IPS DF 19.7 (cell line): ENCODE data around the gene MFNG.

Experiments
- DNase-seq: peaks from one replicate; pipeline ENCODE4 v3.0.0-alpha.2; 2013; ENCODE audit warnings: low read depth, low spot score

The MFNG gene

DNA sequence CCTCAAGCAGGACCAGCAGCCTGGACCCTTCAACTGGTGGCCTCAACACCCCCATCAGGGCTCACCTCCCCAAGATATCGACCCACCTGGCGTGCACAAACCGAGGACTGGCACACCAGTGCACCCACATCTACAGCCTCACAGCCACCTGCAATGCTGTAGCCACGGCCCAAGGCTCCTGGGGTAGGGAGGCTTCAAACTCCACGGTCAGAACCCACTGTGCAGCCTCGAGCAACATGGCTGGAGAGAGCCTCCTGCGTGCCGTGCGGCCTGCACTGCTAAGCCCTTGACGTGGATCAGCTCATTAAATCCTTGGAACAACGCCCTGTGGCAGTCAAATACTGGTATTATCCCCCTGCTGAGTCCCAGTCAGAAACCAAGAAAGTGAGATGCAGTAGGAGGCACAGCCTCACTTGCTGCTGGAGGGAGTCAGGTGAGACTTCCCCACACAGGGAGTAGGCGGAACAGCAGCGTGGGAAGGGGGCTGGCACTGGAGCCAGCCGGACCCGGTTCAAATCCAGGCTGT lies 28.4 kb upstream of the MFNG start:
- no peak for DNase-seq

GRCh38 chr22:37511395-37512104 lies 25.4 kb upstream of the MFNG start:
- no peak for DNase-seq

DNA sequence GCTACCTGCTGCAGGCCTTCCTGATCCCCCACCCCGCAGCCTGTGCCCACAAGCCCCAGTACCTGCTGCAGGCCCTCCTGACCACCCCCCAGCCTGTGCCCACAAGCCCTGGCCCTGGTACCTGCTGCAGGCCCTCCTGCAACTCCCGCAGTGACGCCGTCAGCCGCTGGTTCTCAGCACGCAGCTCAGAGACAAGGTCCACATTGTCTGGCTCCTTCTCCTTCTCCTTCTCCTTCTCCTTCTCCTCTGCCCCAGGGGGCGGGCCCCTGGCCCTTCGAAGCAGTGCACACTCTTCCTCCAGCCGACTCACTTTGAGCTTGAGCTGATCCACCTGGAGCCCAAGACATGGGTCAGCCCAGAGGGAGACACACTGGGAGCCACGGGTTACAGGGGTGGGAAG lies 23.9 kb upstream of the MFNG start:
- no peak for DNase-seq

DNA sequence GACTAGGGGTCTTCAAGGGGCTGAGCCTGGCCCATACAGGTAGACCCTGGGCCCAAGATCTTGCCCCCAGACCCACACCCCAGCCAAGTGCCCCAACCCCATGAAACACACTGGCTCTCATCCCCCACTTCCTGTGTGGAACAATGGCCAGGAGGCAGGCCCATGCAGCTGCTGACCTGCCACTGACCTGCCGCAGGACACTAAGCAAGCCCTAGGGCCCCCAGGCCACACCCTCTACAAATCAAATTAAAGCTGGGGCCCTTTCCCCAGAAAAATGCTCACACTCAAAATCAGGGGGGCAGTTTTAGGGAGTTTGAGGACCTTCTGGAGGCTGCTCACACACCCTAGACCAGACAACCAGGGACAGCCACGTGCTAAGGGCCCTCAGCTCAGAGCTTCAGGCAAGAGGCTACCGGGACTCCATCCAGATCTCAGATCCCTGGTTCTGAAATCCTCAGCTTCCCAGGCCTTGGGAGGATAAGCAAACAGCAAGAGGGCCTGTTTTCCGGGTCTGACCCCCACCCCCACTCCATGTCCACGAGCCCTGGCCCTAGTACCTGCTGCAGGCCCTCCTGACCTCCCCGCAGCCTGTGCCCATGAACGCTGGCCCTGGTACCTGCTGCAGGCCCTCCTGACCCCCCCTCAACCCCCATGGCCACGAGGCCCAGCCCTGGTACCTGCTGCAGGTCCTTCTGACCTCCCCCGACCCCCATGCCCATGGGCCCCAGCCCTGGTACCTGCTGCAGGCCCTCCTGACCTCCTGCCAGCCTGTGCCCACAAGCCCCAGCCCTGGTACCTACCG lies 23.1 kb upstream of the MFNG start:
- no peak for DNase-seq

DNA sequence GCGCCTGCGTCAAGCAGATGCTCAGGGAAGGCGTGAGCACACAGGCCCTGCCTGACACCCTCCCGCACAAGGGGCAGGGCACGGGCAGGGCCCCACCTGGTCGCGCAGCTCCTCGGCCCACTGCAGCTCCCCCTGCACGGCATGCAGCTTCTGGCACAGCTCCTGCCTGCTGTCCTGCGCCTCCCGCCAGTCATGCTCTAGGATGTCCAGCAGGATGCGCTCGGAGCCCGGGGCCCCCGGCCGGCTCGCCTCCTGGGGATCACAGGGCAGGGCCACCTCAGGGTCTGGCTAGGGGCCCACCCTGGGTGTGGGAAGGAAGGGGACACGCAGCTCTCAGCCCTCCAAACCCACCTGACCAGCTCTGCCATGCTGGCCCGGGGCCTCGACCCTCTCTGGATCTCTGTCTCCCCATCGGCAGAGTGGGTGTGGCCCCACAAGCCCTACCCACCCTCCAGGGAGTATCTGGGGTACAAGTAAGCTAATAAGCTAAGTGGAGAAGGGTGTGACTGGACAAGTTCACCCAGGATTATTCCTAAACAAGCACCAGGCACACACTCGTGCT lies 22.3 kb upstream of the MFNG start:
- DNase-seq, result no peak

- no peak for DNase-seq
Observed at GRCh38 chr22:37507731-37508130, 21.5 kb upstream of the MFNG start.

- DNase-seq, result no peak
Observed at GRCh38 chr22:37505989-37506388, 19.8 kb upstream of the MFNG start.

DNA sequence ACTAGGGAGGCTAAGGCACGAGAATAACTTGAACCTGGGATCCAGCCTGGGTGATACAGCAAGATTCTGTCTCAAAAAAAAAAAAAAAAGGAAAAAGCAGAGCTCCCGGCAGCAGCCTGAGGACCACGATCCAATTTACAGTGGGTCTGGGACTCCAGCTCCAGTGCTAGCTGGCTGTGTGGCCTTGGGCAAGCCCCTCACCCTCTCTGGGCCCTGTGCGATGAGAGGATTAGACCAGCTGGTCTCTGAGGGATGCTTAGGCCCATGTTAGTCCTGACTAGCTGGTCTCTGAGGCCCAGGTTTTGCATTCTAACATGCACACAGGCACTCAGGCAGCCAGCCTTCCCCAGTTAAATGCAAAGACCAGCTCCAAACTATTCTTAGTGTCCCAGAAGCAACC lies 19.4 kb upstream of the MFNG start:
- no peak for DNase-seq

DNA sequence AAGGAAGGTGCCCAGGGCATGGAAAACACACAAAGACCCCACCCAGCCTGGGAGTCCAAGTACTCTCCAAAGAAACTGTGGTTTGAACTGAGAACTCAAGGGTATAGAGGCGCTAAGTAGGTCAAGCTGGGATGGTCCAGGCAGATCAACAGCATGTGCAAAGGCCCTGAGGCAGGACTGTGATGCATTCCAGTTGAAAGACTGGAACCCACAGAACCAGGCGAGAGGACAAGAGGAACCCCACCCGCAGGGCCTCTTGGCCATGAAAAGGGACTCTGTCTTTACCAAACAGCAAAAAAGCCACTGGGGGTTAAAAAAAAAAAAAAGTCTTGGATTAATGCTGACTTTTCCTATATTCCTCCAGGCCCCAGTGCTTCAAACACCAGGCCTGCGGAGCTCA lies 18.8 kb upstream of the MFNG start:
- DNase-seq, result no peak

GRCh38 chr22:37503850-37504249 lies 17.7 kb upstream of the MFNG start:
- no peak for DNase-seq

- DNase-seq, result no peak
Observed at GRCh38 chr22:37503183-37503683, 17.0 kb upstream of the MFNG start.

- no peak for DNase-seq
Observed at GRCh38 chr22:37502342-37503182, 16.4 kb upstream of the MFNG start.

- DNase-seq, result no peak
Observed at GRCh38 chr22:37501610-37502341, 15.6 kb upstream of the MFNG start.

GRCh38 chr22:37500745-37501609 lies 14.8 kb upstream of the MFNG start:
- no peak for DNase-seq

DNA sequence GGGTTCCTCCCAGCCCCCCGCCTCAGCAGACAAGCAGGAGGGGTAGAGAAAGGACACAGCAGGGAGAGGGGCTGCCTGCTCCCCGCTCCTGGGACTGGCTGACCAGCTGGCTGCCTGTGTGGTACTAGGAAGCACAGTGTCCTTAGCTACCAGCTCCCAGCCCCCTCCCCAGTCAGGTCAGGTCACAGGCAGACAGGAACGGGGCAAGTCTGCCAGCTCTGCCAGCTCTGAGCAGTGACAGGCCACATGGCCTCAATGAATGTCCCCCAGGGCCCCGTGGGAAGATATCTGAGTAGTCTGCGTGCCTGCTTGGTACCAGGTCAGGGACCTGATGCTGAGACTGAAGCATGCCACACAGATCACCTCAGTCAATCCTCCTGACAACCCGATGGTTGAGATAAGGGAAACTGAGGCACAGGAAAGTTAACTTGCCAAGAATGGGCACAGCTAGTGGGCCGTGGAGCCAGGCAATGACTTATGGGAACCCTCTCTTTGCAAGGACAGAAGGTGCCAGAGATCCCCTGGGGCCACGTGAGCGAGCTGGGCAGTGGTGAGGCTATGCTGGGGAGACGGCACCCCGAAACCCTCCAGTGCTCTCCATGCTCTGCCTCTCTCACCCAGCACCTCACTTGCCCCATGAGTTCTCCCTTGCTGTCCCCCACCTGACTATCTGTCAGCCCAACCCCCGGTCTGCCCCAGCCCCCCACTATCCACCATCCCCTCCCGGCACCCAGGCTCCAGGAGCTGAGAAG lies 13.8 kb upstream of the MFNG start:
- DNase-seq, result no peak

GRCh38 chr22:37499027-37499707 lies 13.0 kb upstream of the MFNG start:
- no peak for DNase-seq

DNA sequence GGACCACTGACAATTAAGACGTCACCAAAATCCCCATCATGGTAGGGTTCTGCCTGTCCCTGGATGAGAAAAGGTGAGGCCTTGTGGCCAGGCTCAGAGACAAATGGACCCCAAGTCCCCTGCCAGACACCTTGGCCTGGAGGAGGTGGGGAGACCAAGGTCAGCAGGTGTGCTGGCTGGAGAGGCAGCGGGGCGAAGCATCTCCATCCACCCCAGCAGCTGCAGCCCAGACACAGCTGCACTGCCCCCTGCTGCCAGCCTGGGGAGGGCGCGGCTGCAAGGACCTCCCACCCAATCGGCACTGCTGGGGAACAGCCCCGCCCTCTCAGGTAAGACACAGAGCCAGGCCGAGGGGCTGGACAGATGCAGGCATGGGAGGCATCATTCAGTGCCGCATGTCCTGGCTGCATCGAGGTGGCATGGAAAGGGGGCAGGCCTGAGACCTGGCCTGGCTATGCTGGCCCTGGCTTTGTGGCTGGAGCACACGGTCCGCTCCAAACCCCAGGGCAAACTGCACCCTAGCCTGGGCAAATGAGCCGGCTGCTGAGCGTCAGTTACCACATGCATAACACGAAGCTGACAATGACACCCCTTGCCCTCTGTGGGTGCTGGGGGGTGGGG lies 12.2 kb upstream of the MFNG start:
- DNase-seq, result no peak

DNA sequence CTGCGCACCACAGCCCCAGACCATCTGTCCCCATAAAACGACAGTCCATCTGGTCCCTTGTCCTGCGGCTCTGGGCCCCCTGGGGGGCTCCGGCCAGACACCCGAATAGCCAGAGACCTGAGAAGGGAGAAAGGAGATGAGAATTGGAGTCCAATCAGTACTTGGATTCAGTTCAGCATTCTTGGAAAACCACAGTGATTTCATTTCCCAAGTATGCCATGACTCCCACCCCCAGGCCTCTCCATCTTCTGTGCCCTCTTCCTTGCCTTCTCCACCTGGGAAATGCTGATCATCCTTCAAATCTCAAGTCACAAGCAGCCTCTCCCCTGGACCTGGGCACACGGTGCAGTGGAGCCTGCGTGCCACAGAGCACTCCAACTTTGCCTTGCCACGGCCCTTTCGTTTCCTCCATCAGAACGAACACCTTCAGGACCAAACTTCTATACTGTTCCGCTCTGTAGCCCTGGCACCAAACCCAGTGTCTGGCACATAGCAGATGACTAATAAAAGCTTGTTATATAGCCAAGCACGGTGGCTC lies 10.9 kb upstream of the MFNG start:
- no peak for DNase-seq
